HG03159 (cell line): ENCODE data around the gene RAB42.
"Not testable (repeated sequence)": the region's sequence is repeated elsewhere in the genome, so short reads cannot be mapped to it uniquely, and the experiment has no call there.

ENCODE experiments used
- ATAC-seq: cut with Tn5 transposase; IDR thresholded peaks from one replicate; pipeline ENCODE4 v1.9.1; 2021; ENCODE audit warnings: mild to moderate bottlenecking, moderate library complexity; ENCODE audit not compliant: unreplicated experiment

RAB42 gene

GRCh38 chr1:28591708-28592320 is at the start of gene RAB42:
Gene RAB42 (plus strand): TSS chr1:28592265. CDS start chr1:28592512, 247 bp downstream.
- no peak for ATAC-seq

DNA sequence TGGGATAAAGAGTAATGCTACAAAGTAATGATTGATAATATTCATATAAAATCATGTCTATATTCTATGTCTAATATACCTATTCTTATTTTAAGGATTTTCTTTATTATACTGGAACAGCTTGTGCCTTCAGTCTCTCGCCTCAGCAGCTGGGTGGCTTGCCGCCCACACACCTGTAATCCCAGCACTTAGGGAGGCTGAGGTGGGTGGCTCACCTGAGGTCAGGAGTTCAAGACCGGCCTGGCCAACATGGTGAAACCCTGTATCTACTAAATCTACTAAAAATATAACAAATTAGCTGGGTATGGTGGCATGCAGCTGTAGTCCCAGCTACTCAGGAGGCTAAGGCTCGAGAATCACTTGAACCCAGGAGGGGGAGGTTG is 46.8 kb upstream of the RAB42 start:
- no peak for ATAC-seq

- no peak for ATAC-seq
Observed at GRCh38 chr1:28548318-28548717, 43.7 kb upstream of the RAB42 start.

GRCh38 chr1:28551381-28551780 is 40.7 kb upstream of the RAB42 start:
- ATAC-seq: no peak

- ATAC-seq: peak; percentile 80
Observed at GRCh38 chr1:28552758-28553663, 39.1 kb upstream of the RAB42 start, which contains the start of gene TRNAU1AP. Gene TRNAU1AP (plus strand): TSS chr1:28553085. CDS start chr1:28553111, 26 bp downstream.

GRCh38 chr1:28560886-28561285 is 31.2 kb upstream of the RAB42 start:
- ATAC-seq: no peak

DNA sequence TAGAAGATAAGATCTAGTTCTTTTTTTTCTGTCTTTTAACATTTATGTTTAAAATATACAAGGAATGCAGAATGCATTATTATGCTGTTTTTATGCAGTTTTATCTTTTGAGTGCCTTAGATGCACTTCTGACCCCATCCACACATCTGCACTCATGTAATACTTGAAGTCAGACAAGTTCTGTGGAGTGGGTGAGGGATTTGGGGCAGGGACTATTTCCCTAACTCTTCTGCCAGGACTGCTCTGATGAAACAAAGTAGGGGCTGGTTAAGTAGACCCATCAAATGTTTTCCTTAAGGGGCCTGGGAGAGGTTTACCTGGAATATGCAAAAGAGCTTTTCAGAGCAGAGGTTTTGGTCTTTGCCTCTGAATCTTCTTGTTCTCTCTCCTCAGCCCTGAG is 27.8 kb upstream of the RAB42 start:
- no peak for ATAC-seq

DNA sequence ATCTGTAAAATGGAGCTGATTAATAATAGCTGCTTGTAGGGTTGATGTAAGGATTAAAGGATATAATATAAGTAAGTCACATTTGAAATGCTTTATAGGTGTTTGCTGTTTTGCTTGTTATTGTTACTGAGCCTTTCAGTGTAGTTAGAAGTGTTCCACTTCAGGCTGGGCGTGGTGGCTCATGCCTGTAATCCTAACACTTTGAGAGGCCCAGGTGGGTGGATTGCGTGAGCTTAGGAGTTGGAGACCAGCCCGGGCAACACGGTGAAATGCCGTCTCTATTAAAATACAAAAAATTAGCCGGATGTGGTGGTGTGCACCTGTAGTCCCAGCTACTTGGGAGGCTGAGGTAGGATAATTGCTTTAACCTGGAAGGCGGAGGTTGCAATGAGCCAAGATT is 27.0 kb upstream of the RAB42 start:
- ATAC-seq: no peak

DNA sequence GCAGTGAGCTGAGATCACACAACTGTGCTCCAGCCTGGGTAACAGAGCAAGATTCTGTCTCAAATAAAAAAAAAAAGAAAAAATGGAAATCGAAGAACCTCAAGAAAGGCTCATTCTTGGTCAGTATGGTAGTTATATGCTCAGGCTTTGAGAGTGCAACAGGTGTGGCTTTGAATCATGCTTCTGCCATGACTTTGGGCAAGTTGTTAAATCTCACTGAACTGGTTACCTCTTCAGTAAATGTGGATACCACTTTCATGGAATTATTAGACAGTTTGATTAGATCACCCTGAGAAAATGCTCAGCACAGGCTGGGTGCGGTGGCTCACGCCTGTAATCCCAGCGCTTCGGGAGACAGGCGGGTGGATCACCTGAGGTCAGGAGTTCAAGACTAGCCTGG is 26.3 kb upstream of the RAB42 start:
- ATAC-seq: no peak

- ATAC-seq: no peak
Observed at GRCh38 chr1:28566931-28567330, 25.1 kb upstream of the RAB42 start.

DNA sequence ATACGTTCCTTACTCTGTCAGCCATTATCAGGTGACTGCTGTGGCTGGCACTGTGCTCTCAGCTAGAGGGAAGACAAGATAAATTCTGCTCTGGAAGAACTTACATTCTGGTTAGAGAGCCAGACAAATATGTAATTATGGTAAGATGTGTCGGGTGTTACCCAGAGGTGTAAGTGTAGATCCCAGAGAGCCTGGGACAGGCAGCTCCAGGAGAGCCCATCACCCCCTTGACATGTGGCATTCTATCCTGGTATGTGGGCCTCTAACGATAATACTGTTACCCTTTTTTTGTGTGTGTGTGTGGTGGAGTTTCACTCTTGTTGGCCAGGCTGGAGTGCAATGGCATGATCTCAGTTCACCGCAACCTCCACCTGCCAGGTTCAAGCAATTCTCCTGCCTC is 20.2 kb upstream of the RAB42 start:
- no peak for ATAC-seq

DNA sequence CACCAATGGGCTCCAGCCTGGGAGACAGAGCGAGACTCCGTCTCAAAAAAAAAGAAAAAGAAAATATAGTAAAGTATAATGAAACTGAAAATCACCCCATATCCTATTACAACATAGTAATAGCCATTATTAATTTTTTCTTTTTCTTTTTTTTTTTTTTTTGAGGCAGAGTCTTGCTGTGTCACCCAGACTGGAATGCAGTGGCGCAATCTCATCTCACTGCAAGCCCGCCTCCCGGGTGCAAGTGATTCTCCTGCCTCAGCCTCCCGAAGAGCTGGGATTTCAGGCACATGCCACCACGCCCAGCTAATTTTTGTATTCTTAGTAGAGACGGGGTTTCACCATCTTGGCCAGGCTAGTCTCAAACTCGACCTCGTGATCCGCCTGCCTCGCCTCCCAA is 19.2 kb upstream of the RAB42 start:
- not testable (repeated sequence) for ATAC-seq

- no peak for ATAC-seq
Observed at GRCh38 chr1:28573564-28573963, 18.5 kb upstream of the RAB42 start.

GRCh38 chr1:28577052-28577678 is 14.9 kb upstream of the RAB42 start:
- no peak for ATAC-seq

- no peak for ATAC-seq
Observed at GRCh38 chr1:28577738-28578536, 14.1 kb upstream of the RAB42 start.

DNA sequence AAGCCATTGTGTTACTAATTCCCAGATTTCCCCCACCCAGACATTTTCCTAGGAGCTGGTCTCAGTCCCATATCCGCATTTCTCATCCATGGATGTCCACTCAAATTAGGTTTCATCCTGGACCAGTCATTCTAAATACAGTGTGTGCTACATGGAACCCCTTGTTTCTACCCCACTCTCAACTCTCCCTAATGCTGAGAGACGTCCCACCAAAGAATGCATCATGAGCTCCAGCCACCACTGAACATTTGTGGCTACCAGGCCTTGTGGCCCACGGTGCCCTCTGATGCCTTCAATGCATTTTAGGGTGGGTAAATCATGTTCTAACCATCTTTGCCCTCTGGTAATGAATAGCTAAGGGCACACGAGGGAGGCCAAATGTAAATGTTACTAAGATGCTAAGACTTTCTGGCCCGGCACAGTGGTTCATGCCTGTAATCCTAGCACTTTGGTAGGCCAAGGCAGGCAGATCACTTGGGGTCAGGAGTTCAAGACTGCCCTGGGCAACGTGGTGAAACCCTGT is 13.3 kb upstream of the RAB42 start:
- ATAC-seq: no peak

GRCh38 chr1:28579401-28579800 is 12.7 kb upstream of the RAB42 start:
- no peak for ATAC-seq

- peak; percentile 13 for ATAC-seq
Observed at GRCh38 chr1:28580722-28581530, 11.1 kb upstream of the RAB42 start.

DNA sequence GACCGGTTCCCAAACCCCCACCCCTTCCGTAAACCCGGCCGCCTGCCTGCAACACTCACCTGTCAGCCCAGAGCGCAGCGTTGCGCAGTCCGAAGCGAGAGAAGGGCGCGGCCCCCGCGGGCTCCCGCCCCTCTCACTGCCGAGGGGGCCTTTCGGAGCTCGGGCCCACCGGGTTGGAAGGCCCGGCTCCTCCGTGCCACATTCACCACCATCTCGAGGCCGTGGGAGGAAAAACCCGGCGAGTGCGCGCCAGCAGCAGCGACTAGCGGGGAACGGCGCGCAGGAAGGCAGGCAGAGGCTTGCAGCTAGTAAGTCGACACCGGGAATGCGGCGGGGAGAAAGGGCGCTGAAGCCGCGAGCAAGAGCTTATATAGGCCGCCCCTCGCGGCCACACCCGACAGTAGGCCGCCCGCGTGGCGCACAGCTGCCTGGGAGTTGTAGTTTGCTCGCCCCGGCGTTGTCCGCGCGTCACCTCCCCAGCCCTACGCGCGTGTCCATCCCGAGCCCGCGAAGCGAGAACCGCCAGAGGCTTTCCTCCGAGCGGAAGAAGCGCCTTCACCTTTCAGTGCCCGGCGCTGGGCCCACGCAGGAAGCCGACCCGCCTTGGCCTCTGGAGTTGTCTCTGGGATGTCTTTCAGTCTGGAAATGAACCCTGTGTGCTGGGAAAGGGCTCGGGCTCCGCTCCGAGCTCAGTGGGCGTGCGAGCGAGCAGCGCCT is 10.4 kb upstream of the RAB42 start:
- peak; percentile 87 for ATAC-seq
